Measurements from ENCODE around the gene SLIRP. TPM values are rescaled to one million over a fixed set of nuclear protein-coding genes. Genes with fewer than 3 reads are reported as not detected.

The SLIRP gene
- total and polyA plus RNA-seq, 2 of the 4 experiments (the other 2 are of a cell fraction), result 226 to 244 TPM

DNA sequence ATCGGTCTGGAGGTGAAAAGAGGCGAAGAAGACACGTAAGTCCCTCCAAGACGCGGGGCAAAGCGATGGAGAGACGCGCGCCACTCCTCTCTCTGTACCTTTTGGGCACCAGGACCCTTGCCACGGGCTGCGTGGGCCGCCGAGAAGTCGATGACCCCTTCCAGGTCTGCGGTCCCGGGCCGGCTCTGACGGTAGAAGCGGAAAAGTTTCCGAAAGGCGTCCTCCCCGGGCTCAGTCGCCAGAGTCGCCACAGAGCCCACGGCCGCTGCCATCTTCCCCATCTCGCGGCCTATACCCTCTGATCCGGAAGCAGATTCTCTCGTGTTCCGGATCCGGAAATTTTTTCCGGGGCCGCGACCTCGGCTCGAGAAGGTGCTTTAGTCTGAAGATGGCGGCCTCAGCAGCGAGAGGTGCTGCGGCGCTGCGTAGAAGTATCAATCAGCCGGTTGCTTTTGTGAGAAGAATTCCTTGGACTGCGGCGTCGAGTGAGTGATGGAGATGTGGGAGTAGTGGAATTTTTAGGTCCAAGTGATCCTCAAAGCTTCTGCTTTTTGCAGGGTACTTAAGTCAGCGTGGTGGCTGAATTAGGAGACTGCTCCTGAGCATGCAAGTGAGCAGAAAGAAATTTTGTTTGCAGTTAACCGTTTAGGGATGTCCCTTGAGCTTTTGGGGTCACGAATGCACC, at the start of gene SLIRP, which contains the start of gene ALKBH1 (continued):
- TF ChIP-seq CHD1 (IDR thresholded peaks at IDR 0.05; ENCODE audit: low read depth, low read length) (no peak), BHLHE40 (IDR thresholded peaks at IDR 0.05; ENCODE audit: low read depth, low read length) (peak; percentile 49; the same call in 1 of the 2 replicates)

GRCh38 chr14:77659831-77660230, 48.1 kb upstream of the SLIRP start:
- no peak overlapping the region for H2BK5ac ChIP-seq (ENCODE audit: low read depth, low read length, poor library complexity, severe bottlenecking)
- H3K9me1 ChIP-seq (ENCODE audit: insufficient read depth, low read length), result peaks cover 2% of the 10 kb centered on the region; the same call in 1 of the 2 replicates
- ChIA-PET POLR2A (ENCODE audit: unreplicated experiment) (no interaction called here), CTCF (no interaction called here)
- DNase-seq, result peak; percentile 32
- no peak overlapping the region for H3K9ac ChIP-seq (ENCODE audit: low read depth, low read length)
- no peaks in the 10 kb centered on the region for H3K27me3 ChIP-seq (ENCODE audit: control insufficient read depth, insufficient read depth, low read length)
- no peak overlapping the region for H3K18ac ChIP-seq (ENCODE audit: low read depth, low read length)
- no peak overlapping the region for H3K56ac ChIP-seq (ENCODE audit: extremely low read depth, insufficient read depth, low read length)
- H3K9me3 ChIP-seq (ENCODE audit: control insufficient read depth, insufficient read depth, low read length), result no peaks in the 10 kb centered on the region
- no peak overlapping the region for H2AK5ac ChIP-seq (ENCODE audit: low read depth, low read length)
- no peaks in the 10 kb centered on the region for H3K79me1 ChIP-seq (ENCODE audit: low read depth in 1 of 2, low read length in 2 of 2)
- no peak overlapping the region for H3K23ac ChIP-seq (ENCODE audit: low read depth, low read length)
- H3K36me3 ChIP-seq (ENCODE audit: control insufficient read depth, insufficient read depth, low read length), result no peaks in the 10 kb centered on the region
- H2BK120ac ChIP-seq (ENCODE audit: low read depth, low read length), result no peak overlapping the region
- TF ChIP-seq MAFK (IDR thresholded peaks at IDR 0.05; ENCODE audit: low read depth, low read length), result no peak
- TF ChIP-seq CEBPB (IDR thresholded peaks at IDR 0.05; ENCODE audit: low read depth, low read length), result peak; percentile 42; the same call in 1 of the 2 replicates
- H2AK9ac ChIP-seq (replicated peaks; ENCODE audit: low read depth, low read length, poor library complexity), result no peak overlapping the region
- H3K4ac ChIP-seq (ENCODE audit: low read depth, low read length), result no peak overlapping the region
- H4K91ac ChIP-seq (ENCODE audit: insufficient read depth, low read depth, low read length), result no peak overlapping the region
- no peak overlapping the region for H4K8ac ChIP-seq (ENCODE audit: low read depth in 2 of 2, low read length in 2 of 2)
- H2BK20ac ChIP-seq (ENCODE audit: low read depth, low read length), result no peak overlapping the region
- in situ Hi-C loops (cut with MboI; ENCODE audit: low sequenced_read_pairs) (no loop called here), intact Hi-C loops (cut with micrococcal nuclease) (loop anchor here (5.0 to 10.0 kb wide), 2 partner anchors 907 to 935 kb away; no protein-coding TSS in a partner anchor), dilution Hi-C loops (cut with HindIII; ENCODE audit: low sequenced_read_pairs, unreplicated experiment) (no loop called here)
- no TSS peak for BruUV-seq (replicated peaks)
- peak; percentile 28 for ATAC-seq (ENCODE audit: low read depth)
- peaks cover 8% of the 10 kb centered on the region for H3K4me1 ChIP-seq (ENCODE audit: control insufficient read depth, insufficient read depth, low read length)
- no peak overlapping the region for H2BK15ac ChIP-seq (ENCODE audit: low read depth, low read length)
- no peak overlapping the region for H2AFZ ChIP-seq (replicated peaks; ENCODE audit: low read length, poor library complexity)
- no peak overlapping the region for H3K4me3 ChIP-seq (ENCODE audit: insufficient read depth, low read depth, low read length)
- no peak overlapping the region; the same call in 1 of the 2 replicates for H4K5ac ChIP-seq (ENCODE audit: low read depth, low read length)
- no CpG with 5 or more reads among the region's 2 CpGs for WGBS, 2 experiments (ENCODE audit: extremely low coverage in 2 of 2, insufficient read length in 1 of 2)
- no peaks in the 10 kb centered on the region for H4K20me1 ChIP-seq (ENCODE audit: insufficient read depth, low read length)
- H3K14ac ChIP-seq (replicated peaks; ENCODE audit: low read depth, low read length), result no peak overlapping the region
- no peak overlapping the region for H3K27ac ChIP-seq (ENCODE audit: insufficient read depth, low read length)
- 0 out of 2 replicates have a peak overlapping the region, but pooled peaks have one; percentile 50 for H3K4me2 ChIP-seq (ENCODE audit: low read depth, low read length)
